ENCODE measurements around the gene SLC38A8. TPM values are rescaled to one million over a fixed set of nuclear protein-coding genes. Genes with fewer than 3 reads are reported as not detected.

Gene SLC38A8
- total RNA-seq, 1 experiment from 2014 or later: not detected

DNA sequence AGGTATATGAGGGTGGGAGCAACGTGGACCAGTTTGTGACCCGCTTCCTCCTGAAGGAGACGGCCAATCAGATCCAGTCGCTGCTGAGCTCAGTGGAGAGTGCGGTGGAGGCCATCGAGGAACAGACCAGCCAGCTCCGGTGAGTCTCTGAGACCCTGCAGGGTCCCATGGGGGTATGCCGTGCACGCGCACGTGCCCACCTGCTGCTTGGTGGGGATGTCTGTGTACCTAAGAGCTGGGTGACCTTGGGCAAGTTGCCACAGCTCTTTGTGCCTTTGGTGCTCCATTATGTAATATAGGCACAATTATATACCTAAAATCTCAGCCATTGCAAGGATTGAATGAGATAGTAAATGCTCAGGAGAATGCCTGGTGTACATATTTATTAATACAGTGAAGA, 52.1 kb downstream of the SLC38A8 start:
- peaks cover 3% of the 10 kb centered on the region; the same call in 1 of the 2 replicates for H3K27me3 ChIP-seq (ENCODE audit: control insufficient read depth, insufficient read depth, low read length)
- BruUV-seq (replicated peaks): no TSS peak
- no peak overlapping the region for H3K27ac ChIP-seq (ENCODE audit: low read length)
- in situ Hi-C loops (cut with HindIII; ENCODE audit: low pct_unique_long_range_greater_than_20kb, low sequenced_read_pairs): no loop called here
- no peak overlapping the region for H3K4me3 ChIP-seq (ENCODE audit: low read depth in 2 of 2, low read length in 2 of 2)
- intact Hi-C loops (cut with micrococcal nuclease; ENCODE audit: unreplicated experiment): no loop called here
- H3K36me3 ChIP-seq (ENCODE audit: control insufficient read depth, insufficient read depth, low read length): no peaks in the 10 kb centered on the region
- ATAC-seq (no peak), DNase-seq (ENCODE audit: low read depth, low spot score) (no peak)
- ChIA-PET CTCF (no interaction called here), POLR2A (no interaction called here)
- TF ChIP-seq, protein P1, sequence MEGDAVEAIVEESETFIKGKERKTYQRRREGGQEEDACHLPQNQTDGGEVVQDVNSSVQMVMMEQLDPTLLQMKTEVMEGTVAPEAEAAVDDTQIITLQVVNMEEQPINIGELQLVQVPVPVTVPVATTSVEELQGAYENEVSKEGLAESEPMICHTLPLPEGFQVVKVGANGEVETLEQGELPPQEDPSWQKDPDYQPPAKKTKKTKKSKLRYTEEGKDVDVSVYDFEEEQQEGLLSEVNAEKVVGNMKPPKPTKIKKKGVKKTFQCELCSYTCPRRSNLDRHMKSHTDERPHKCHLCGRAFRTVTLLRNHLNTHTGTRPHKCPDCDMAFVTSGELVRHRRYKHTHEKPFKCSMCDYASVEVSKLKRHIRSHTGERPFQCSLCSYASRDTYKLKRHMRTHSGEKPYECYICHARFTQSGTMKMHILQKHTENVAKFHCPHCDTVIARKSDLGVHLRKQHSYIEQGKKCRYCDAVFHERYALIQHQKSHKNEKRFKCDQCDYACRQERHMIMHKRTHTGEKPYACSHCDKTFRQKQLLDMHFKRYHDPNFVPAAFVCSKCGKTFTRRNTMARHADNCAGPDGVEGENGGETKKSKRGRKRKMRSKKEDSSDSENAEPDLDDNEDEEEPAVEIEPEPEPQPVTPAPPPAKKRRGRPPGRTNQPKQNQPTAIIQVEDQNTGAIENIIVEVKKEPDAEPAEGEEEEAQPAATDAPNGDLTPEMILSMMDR (IDR thresholded peaks at IDR 0.05): no peak
- TF ChIP-seq POLR2AphosphoS5 (IDR thresholded peaks at IDR 0.05; ENCODE audit: low read depth, low read length) (no peak), TCF7L2 (IDR thresholded peaks at IDR 0.05; ENCODE audit: low read depth, low read length) (no peak), SIN3A (IDR thresholded peaks at IDR 0.05; ENCODE audit: borderline replicate concordance, insufficient read depth, low read depth, low read length) (no peak)
- TF ChIP-seq, protein P2, sequence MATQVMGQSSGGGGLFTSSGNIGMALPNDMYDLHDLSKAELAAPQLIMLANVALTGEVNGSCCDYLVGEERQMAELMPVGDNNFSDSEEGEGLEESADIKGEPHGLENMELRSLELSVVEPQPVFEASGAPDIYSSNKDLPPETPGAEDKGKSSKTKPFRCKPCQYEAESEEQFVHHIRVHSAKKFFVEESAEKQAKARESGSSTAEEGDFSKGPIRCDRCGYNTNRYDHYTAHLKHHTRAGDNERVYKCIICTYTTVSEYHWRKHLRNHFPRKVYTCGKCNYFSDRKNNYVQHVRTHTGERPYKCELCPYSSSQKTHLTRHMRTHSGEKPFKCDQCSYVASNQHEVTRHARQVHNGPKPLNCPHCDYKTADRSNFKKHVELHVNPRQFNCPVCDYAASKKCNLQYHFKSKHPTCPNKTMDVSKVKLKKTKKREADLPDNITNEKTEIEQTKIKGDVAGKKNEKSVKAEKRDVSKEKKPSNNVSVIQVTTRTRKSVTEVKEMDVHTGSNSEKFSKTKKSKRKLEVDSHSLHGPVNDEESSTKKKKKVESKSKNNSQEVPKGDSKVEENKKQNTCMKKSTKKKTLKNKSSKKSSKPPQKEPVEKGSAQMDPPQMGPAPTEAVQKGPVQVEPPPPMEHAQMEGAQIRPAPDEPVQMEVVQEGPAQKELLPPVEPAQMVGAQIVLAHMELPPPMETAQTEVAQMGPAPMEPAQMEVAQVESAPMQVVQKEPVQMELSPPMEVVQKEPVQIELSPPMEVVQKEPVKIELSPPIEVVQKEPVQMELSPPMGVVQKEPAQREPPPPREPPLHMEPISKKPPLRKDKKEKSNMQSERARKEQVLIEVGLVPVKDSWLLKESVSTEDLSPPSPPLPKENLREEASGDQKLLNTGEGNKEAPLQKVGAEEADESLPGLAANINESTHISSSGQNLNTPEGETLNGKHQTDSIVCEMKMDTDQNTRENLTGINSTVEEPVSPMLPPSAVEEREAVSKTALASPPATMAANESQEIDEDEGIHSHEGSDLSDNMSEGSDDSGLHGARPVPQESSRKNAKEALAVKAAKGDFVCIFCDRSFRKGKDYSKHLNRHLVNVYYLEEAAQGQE (IDR thresholded peaks at IDR 0.05; ENCODE audit: insufficient read depth in 1 of 2, low read depth in 2 of 2, low read length in 1 of 2): no peak
- H3K9me3 ChIP-seq (ENCODE audit: control insufficient read depth, insufficient read depth, low read depth, low read length): no peaks in the 10 kb centered on the region
- H3K4me1 ChIP-seq (ENCODE audit: control insufficient read depth, insufficient read depth, low read length): no peaks in the 10 kb centered on the region

GRCh38 chr16:83989300-83989699, 53.3 kb downstream of the SLC38A8 start:
- no peaks in the 10 kb centered on the region for H3K36me3 ChIP-seq (ENCODE audit: control insufficient read depth, insufficient read depth, low read length)
- TF ChIP-seq TCF7L2 (IDR thresholded peaks at IDR 0.05; ENCODE audit: low read depth, low read length) (no peak), POLR2AphosphoS5 (IDR thresholded peaks at IDR 0.05; ENCODE audit: low read depth, low read length) (no peak), SIN3A (IDR thresholded peaks at IDR 0.05; ENCODE audit: borderline replicate concordance, insufficient read depth, low read depth, low read length) (no peak)
- TF ChIP-seq, protein P2 (IDR thresholded peaks at IDR 0.05; ENCODE audit: insufficient read depth in 1 of 2, low read depth in 2 of 2, low read length in 1 of 2): no peak
- TF ChIP-seq, protein P1 (IDR thresholded peaks at IDR 0.05): no peak
- CTCF ChIA-PET: no interaction called here
- in situ Hi-C loops (cut with HindIII; ENCODE audit: low pct_unique_long_range_greater_than_20kb, low sequenced_read_pairs): no loop called here
- DNase-seq (ENCODE audit: low read depth, low spot score) (no peak), ATAC-seq (no peak)
- POLR2A ChIA-PET: no interaction called here
- peaks cover 3% of the 10 kb centered on the region; the same call in 1 of the 2 replicates for H3K27me3 ChIP-seq (ENCODE audit: control insufficient read depth, insufficient read depth, low read length)
- no peak overlapping the region for H3K4me3 ChIP-seq (ENCODE audit: low read depth in 2 of 2, low read length in 2 of 2)
- intact Hi-C loops (cut with micrococcal nuclease; ENCODE audit: unreplicated experiment): no loop called here
- BruUV-seq (replicated peaks): no TSS peak
- no peaks in the 10 kb centered on the region for H3K9me3 ChIP-seq (ENCODE audit: control insufficient read depth, insufficient read depth, low read depth, low read length)
- no peaks in the 10 kb centered on the region for H3K4me1 ChIP-seq (ENCODE audit: control insufficient read depth, insufficient read depth, low read length)
- no peak overlapping the region for H3K27ac ChIP-seq (ENCODE audit: low read length)

All from Panc1 (cell line).